HG03575 (cell line): Measurements from ENCODE around the gene PQBP1.
"Not testable (repeated sequence)": the region's sequence is repeated elsewhere in the genome, so short reads cannot be mapped to it uniquely, and the experiment has no call there.

ENCODE experiments used
- ATAC-seq: cut with Tn5 transposase; IDR thresholded peaks from one replicate; pipeline ENCODE4 v1.9.1; 2021; ENCODE audit not compliant: unreplicated experiment, insufficient number of reproducible peaks, low FRiP score; ENCODE audit errors: extremely low read depth

The PQBP1 gene

GRCh38 chrX:48897625-48898306, at the start of gene PQBP1, which contains the start of gene TIMM17B:
Gene PQBP1, plus strand, starts transcription at chrX:48897930. Its CDS starts 580 bp downstream, at chrX:48898510.
Gene TIMM17B, minus strand, starts transcription at chrX:48897768. Its CDS starts 19 bp downstream, at chrX:48897749.
- peak; percentile 36 for ATAC-seq

GRCh38 chrX:48848847-48849246, 48.9 kb upstream of the PQBP1 start:
- no peak for ATAC-seq

- ATAC-seq = no peak
Observed at GRCh38 chrX:48852857-48853256, 44.9 kb upstream of the PQBP1 start.

- not testable (repeated sequence) for ATAC-seq
Observed at GRCh38 chrX:48853494-48853893, 44.2 kb upstream of the PQBP1 start.

- ATAC-seq = not testable (repeated sequence)
Observed at GRCh38 chrX:48854121-48854804, 43.5 kb upstream of the PQBP1 start.

GRCh38 chrX:48854898-48855297, 42.8 kb upstream of the PQBP1 start:
- ATAC-seq = no peak

- ATAC-seq = no peak
Observed at GRCh38 chrX:48864210-48864609, 33.5 kb upstream of the PQBP1 start.

- ATAC-seq = not testable (repeated sequence)
Observed at GRCh38 chrX:48872017-48872416, 25.7 kb upstream of the PQBP1 start.

- not testable (repeated sequence) for ATAC-seq
Observed at GRCh38 chrX:48876944-48877343, 20.8 kb upstream of the PQBP1 start.

- ATAC-seq = no peak
Observed at GRCh38 chrX:48883729-48884128, 14.0 kb upstream of the PQBP1 start.

- not testable (repeated sequence) for ATAC-seq
Observed at GRCh38 chrX:48886586-48886985, 11.1 kb upstream of the PQBP1 start.

- ATAC-seq = no peak
Observed at GRCh38 chrX:48890296-48890925, 7.3 kb upstream of the PQBP1 start.

- no peak for ATAC-seq
Observed at GRCh38 chrX:48890934-48891401, 6.8 kb upstream of the PQBP1 start.

GRCh38 chrX:48891402-48892288, 6.1 kb upstream of the PQBP1 start:
- no peak for ATAC-seq

- no peak for ATAC-seq
Observed at GRCh38 chrX:48892896-48893295, 4.8 kb upstream of the PQBP1 start.

- no peak for ATAC-seq
Observed at GRCh38 chrX:48893556-48894348, 4.0 kb upstream of the PQBP1 start.

GRCh38 chrX:48894891-48895290, 2.8 kb upstream of the PQBP1 start:
- no peak for ATAC-seq

- ATAC-seq = no peak
Observed at GRCh38 chrX:48896611-48897011, 1.1 kb upstream of the PQBP1 start.
